ENCODE results near the gene CYTH1. TPM values are rescaled to one million over a fixed set of nuclear protein-coding genes. Genes with fewer than 3 reads are reported as not detected.

Gene CYTH1
- total RNA-seq, 1 experiment from 2014 or later = 9.7 TPM

DNA sequence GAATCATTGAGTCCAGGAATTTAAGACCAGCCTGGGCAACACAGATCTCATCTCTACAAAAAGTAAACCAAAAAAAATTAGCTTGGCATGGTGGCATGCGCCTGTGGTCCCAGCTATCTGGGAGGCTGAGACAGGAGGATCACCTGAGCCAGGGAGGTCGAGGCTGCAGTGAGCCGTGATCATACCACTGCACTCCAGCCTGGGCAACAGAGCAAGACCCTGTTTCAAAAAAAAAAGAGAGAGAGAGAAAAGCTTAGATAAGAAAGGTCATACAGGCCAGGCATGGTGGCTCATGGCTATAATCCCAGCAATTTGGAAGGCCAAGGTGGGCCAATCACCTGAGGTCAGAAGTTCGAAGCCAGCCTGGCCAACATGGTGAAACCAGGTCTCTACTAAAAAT is 141.4 kb downstream of the CYTH1 start:
- no peak overlapping the region for H2AFZ ChIP-seq (ENCODE audit: low read length)
- H3K27ac Mint-ChIP-seq = no peak overlapping the region

More for the DNA sequence above, 141.4 kb downstream of the CYTH1 start:
- H3K4me1 Mint-ChIP-seq = peaks cover 0 to 3% of the 10 kb centered on the region in 2 experiments; a peak in 1 of 4 replicates
- no peaks in the 10 kb centered on the region for H3K9me3 Mint-ChIP-seq
- Histone ChIP-seq H3K9me3 (ENCODE audit: control insufficient read depth, low read depth, low read length) (no peaks in the 10 kb centered on the region), H2BK20ac (ENCODE audit: low read depth, low read length, poor library complexity, severe bottlenecking) (no peak overlapping the region), H4K5ac (ENCODE audit: insufficient read length, low read depth, low read length) (no peak overlapping the region), H4K91ac (ENCODE audit: insufficient read length, low read depth, low read length) (no peak overlapping the region), H3T11ph (ENCODE audit: low read length) (no peak overlapping the region), H2BK5ac (ENCODE audit: insufficient read length, low read length) (no peak overlapping the region), H2BK12ac (ENCODE audit: insufficient read length, low read depth, low read length) (no peak overlapping the region), H3K56ac (ENCODE audit: insufficient read length, low read depth, low read length) (no peak overlapping the region), H3K18ac (ENCODE audit: insufficient read length, low read depth, low read length) (no peak overlapping the region), H3K27me3 (ENCODE audit: insufficient read depth, low read length) (no peaks in the 10 kb centered on the region; the same call in 1 of the 2 replicates), H3K79me1 (ENCODE audit: insufficient read depth, low read depth, low read length, poor library complexity, severe bottlenecking) (no peaks in the 10 kb centered on the region), H3K4me2 (ENCODE audit: insufficient read depth, insufficient read length, low read length) (no peak overlapping the region), H2BK15ac (ENCODE audit: low read depth, low read length) (no peak overlapping the region), H3K23me2 (ENCODE audit: insufficient read length, low read depth, low read length, poor library complexity, severe bottlenecking) (no peaks in the 10 kb centered on the region), H3K79me2 (ENCODE audit: insufficient read depth, low read length) (no peaks in the 10 kb centered on the region), H2BK120ac (ENCODE audit: low read depth, low read length, poor library complexity, severe bottlenecking) (no peak overlapping the region), H4K20me1 (ENCODE audit: control insufficient read depth, insufficient read depth, insufficient read length) (no peaks in the 10 kb centered on the region), H3K4ac (ENCODE audit: low read depth, low read length) (no peak overlapping the region), H2AK5ac (ENCODE audit: insufficient read length, low read length) (no peak overlapping the region), H3K14ac (ENCODE audit: insufficient read depth, low read length) (no peak overlapping the region), H3K27ac (ENCODE audit: insufficient read length, low read depth, low read length) (no peak overlapping the region), H4K8ac (replicated peaks; ENCODE audit: insufficient read length, low read depth, low read length) (no peak overlapping the region), H3K9ac (ENCODE audit: extremely low read depth, insufficient read length, low read length) (no peak overlapping the region), H3K23ac (ENCODE audit: insufficient read length, low read depth, low read length) (no peak overlapping the region), H3K4me1 (ENCODE audit: insufficient read depth, low read length) (no peaks in the 10 kb centered on the region)
- H3K36me3 Mint-ChIP-seq (ENCODE audit: insufficient read depth in 1 of 3, low read depth in 3 of 3) = peaks cover 0 to 2% (median 0%) of the 10 kb centered on the region in 3 experiments; a peak in 1 of 7 replicates
- TF ChIP-seq, protein P1, sequence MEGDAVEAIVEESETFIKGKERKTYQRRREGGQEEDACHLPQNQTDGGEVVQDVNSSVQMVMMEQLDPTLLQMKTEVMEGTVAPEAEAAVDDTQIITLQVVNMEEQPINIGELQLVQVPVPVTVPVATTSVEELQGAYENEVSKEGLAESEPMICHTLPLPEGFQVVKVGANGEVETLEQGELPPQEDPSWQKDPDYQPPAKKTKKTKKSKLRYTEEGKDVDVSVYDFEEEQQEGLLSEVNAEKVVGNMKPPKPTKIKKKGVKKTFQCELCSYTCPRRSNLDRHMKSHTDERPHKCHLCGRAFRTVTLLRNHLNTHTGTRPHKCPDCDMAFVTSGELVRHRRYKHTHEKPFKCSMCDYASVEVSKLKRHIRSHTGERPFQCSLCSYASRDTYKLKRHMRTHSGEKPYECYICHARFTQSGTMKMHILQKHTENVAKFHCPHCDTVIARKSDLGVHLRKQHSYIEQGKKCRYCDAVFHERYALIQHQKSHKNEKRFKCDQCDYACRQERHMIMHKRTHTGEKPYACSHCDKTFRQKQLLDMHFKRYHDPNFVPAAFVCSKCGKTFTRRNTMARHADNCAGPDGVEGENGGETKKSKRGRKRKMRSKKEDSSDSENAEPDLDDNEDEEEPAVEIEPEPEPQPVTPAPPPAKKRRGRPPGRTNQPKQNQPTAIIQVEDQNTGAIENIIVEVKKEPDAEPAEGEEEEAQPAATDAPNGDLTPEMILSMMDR (conservative IDR thresholded peaks at IDR 0.05) = no peak
- no peak for DNase-seq
- H3K4me3 Mint-ChIP-seq = no peak overlapping the region
- H3K27me3 Mint-ChIP-seq (ENCODE audit: low read depth) = peaks cover 4% of the 10 kb centered on the region
- no CpG with 5 or more reads among the region's 4 CpGs for WGBS (ENCODE audit: extremely low coverage, insufficient read length, low lambda C conversion rate)
